HG03439 (cell line): ENCODE results near the gene SPSB4.
"Not testable (repeated sequence)": the region's sequence is repeated elsewhere in the genome, so short reads cannot be mapped to it uniquely, and the experiment has no call there.

ENCODE experiments used
- ATAC-seq: cut with Tn5 transposase; IDR thresholded peaks from one replicate; pipeline ENCODE4 v1.9.1; 2021; ENCODE audit warnings: mild to moderate bottlenecking, moderate library complexity; ENCODE audit not compliant: unreplicated experiment

Gene SPSB4

GRCh38 chr3:141114179-141114745 is 63.1 kb downstream of the SPSB4 start:
- no peak for ATAC-seq

GRCh38 chr3:141114816-141115460 is 63.8 kb downstream of the SPSB4 start:
- no peak for ATAC-seq

GRCh38 chr3:141115789-141116541 is 64.8 kb downstream of the SPSB4 start:
- ATAC-seq: no peak

- no peak for ATAC-seq
These were observed 65.6 kb downstream of the SPSB4 start for GRCh38 chr3:141116721-141117120.

- ATAC-seq: not testable (repeated sequence)
These were observed 66.8 kb downstream of the SPSB4 start for GRCh38 chr3:141117982-141118381.

- no peak for ATAC-seq
These were observed 71.4 kb downstream of the SPSB4 start for GRCh38 chr3:141122455-141123030.

- no peak for ATAC-seq
These were observed 72.7 kb downstream of the SPSB4 start for GRCh38 chr3:141123677-141124410.

- ATAC-seq: no peak
These were observed 73.6 kb downstream of the SPSB4 start for GRCh38 chr3:141124715-141125114.

- no peak for ATAC-seq
These were observed 74.2 kb downstream of the SPSB4 start for GRCh38 chr3:141125351-141125750.

GRCh38 chr3:141126661-141127343 is 75.7 kb downstream of the SPSB4 start:
- ATAC-seq: no peak

GRCh38 chr3:141127344-141128125 is 76.4 kb downstream of the SPSB4 start:
- no peak for ATAC-seq

- no peak for ATAC-seq
These were observed 77.1 kb downstream of the SPSB4 start for GRCh38 chr3:141128126-141128777.

GRCh38 chr3:141129049-141129448 is 77.9 kb downstream of the SPSB4 start:
- ATAC-seq: no peak

GRCh38 chr3:141129541-141130011 is 78.4 kb downstream of the SPSB4 start:
- ATAC-seq: no peak

GRCh38 chr3:141143517-141143916 is 92.4 kb downstream of the SPSB4 start:
- no peak for ATAC-seq

GRCh38 chr3:141146979-141147470 is 95.9 kb downstream of the SPSB4 start:
- ATAC-seq: no peak

GRCh38 chr3:141147657-141148056 is 96.5 kb downstream of the SPSB4 start:
- no peak for ATAC-seq

GRCh38 chr3:141148169-141148568 is 97.0 kb downstream of the SPSB4 start:
- ATAC-seq: no peak

- no peak for ATAC-seq
These were observed 97.6 kb downstream of the SPSB4 start for GRCh38 chr3:141148770-141149169.
